DMS114 treated with DMSO at 0.1 percent for 48 hours (cell line): ENCODE results near the gene ME1.
A peak's percentile ranks its signal among the peaks of the same experiment; 100 is the strongest.
"Not testable (repeated sequence)": the region's sequence is repeated elsewhere in the genome, so short reads cannot be mapped to it uniquely, and the experiment has no call there.

Experiments
- DNase-seq: peaks from one replicate; lab custom pipeline; 2025; ENCODE audit not compliant: unreplicated experiment; lab: John Stamatoyannopoulos, UW

Gene ME1

DNA sequence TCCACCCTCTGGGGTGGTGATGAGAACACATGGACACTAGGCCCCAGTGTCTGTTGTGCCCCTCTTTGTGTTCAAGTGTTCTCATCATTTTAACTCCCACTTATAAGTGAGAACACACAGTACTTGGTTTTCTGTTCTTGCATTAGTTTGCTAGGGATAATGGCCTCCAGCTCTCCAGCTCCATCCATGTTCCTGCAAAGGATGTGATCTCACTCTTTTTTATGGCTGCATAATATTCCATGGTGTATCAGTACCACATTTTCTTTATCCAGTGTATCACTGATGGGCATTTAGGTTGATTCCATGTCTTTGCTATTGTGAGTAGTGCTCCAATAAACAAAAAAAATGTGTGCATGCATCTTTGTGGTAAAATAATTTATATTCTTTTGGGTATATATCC, 170.3 kb downstream of the ME1 start:
- no peak for DNase-seq

DNA sequence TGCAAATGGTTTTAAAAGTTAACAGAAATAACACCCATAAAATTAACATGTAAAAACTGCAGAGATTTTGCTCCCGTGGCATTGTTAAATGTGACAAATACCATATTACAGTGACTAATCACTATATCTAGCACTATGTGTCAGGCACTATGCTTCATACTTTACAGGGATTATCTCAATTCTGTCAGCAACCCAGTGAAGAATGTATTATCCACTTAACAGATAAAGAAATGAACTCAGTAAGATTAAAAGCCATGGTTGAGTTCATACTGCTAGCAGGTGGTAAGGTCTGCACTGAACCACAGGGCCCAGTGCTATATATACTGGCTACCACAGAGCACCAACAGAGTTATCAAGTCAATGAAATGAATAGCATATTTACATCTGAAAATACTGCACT, 172.3 kb downstream of the ME1 start:
- DNase-seq = no peak

DNA sequence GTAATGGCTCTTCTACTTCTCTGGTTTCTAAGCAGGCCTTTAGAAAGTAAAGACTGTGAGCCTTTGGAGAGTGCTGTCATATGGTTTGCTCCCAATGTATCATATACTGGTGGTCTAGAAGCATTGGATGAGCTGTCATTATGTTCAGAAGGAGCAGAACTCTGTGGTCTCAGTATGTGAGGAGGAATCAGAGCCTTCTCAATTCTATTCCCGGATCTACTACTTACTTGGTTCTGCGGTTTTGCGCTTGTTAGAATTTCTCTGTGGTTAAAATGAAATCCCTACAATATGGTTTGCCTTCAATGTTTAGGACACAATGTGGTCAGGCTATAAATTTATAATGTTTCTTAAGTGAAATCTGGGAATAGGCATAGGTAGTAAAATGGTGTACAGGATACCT, 173.1 kb downstream of the ME1 start:
- DNase-seq = no peak

DNA sequence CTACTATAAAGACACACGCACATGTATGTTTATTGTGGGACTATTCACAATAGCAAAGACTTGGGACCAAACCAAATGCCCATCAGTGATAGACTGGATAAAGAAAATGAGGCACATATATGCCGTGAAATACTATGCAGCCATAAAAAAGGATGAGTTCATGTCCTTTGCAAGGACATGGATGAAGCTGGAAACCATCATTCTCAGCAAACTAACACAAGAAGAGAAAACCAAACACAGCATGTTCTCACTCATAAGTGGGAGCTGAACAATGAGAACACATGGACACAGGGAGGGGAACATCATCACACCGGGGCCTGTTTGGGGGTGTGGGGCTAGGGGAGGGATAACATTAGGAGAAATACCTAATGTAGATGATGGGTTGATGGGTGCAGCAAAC, 174.1 kb downstream of the ME1 start:
- not testable (repeated sequence) for DNase-seq

DNA sequence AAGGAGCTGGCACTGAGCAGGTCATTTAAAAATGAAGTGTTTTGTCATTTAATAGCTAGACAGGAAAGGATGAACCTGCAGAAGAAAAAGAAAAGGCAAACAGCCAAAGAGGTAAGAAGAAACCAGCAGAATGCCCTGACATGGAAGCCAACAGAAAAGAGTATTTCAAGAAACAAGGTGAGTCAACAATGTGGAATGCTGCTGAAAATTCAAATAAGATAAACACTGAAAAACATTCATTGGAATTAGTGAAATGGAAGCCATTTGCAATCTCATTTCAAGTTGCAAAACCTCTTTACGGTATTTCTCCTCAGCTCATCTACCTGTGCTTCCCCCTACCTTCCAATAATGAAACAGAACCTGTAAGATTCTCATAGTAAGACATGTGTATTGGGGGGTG, 178.1 kb downstream of the ME1 start:
- DNase-seq = no peak

DNA sequence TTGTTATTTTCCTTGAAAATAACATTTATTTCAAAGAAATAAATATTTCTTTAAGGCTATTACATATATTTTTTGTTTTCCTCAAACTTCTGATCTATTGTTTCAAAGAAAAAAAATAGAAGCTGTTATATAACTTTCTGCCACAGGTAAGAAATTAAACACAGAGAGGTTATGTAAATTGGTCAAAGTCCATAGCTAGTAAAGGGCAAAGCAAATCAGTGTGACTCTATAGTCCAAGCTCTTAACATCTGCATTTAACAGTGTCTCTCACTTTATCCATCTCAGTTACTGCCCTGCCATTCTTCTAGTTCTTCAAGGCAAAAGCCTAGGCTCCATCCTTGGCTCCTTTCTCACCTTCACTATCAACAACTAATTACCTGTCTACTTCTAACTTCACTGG, 180.6 kb downstream of the ME1 start:
- DNase-seq = no peak

DNA sequence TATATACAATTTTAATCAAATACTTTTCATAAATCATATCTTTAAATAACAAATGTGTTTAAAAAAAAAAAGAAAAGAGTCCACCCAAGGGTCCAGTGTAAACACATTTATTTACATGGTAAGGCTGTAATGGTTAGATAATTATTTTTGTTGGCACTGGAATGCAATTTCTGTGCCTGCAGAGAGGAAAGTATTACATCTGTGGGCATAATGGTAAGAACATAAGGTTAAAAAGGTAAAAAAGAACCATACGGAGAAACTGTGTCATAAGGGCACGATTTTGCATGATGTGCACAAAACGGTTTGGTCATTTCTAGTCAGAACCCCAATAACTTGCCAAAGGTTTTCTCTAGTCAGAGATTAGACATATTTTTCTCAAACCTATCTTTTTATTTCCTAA, 183.4 kb downstream of the ME1 start:
- no peak for DNase-seq

DNA sequence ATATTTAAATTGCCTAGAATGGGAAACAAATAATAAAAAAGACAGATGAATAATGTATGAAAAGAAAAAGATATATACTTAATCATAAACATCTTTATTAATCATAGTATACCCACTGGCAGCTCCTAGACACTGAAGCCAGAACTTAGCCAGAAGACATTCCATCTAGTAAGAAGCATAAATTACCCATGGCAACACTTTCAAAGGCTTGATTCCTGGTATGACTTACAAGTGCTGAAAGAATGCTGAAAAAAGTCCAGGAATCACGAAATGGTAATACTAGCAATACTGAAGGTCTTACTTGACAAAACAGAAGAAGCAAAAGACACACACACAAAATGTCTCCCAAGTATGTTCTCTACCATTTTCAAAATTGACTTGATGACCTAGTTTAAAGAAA, 199.7 kb downstream of the ME1 start:
- no peak for DNase-seq

DNA sequence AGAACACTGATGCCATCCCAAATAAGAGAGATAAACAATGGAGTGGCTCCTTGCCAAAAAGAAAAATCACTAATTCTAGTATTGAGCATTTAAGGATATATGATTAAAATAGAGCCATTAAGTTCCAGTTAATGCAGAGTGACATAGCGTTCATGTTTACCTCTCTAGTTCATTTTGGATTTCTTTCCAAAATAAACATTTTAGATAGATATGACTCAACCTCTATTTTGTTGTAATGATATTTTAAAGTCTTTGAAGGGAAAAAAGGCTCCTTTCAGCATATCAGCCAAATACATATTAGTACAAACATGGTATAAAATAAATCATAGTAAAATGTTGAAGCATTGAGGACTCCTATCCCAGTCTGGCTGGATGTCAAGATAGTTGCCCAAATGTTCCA, 204.3 kb downstream of the ME1 start:
- DNase-seq = no peak

DNA sequence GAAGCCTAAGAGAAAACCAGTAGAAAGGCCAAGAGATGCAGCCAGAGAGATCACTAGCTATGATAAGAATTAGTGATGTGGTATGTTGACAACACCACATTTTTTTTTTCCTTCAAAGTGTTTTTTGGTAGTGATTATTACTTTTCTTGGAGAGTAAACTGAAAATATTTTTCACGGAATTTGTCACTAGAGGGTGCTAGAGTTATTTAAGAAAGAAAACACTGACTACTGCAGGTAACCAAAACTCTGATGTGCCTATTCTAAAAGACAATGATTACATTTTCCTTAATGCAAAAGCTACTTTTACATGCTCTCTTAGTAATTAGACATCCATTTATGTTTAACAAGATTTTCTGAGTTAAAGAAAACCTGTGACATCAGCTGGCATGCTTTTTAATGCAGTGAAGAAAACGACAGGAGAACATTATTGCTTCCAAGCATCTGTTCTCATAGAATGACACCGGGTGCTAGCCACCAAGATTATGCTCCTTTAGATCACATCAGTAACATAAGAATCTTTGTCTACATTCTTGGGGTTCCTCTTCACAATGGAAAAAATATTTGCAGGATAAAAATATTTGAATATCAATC, 208.9 kb downstream of the ME1 start:
- peak; percentile 25 for DNase-seq

DNA sequence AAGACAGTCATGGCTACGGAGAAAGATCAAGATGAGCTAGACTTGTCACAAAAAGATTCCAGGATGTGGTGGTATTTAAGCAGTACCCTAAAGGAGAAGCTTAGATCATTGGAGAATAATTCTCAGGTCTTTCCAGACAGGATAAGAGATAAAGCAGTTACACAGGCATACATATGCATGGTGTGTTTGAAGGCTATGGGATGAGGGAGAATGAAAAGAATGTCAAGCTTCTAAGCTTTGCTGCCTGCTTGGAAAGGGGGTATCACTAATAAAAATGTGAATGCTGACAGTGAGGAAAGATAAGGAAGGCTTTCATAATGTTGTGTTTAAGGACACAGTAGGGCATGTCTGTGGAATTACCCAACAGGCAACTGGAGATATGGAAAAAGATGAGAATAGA, 209.6 kb downstream of the ME1 start:
- no peak for DNase-seq

DNA sequence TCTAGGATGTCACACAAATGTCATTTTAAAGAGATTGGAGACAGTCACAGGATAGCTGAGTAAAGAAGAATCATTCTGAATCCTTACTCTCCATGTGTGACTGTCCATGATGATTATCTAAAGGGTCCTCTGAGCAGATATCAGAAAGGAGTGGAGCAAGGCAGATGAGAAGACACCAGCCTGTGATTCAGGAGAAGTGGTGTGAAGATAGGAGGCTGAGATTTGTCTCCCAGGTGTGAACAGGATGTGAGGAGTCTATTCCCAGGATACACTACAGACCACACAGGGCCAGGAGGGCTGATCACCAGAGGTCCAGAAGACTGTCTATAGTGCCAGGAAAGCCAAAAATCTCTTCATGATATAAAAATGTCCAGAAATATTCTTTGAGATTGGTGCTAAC, 210.7 kb downstream of the ME1 start:
- DNase-seq = no peak

DNA sequence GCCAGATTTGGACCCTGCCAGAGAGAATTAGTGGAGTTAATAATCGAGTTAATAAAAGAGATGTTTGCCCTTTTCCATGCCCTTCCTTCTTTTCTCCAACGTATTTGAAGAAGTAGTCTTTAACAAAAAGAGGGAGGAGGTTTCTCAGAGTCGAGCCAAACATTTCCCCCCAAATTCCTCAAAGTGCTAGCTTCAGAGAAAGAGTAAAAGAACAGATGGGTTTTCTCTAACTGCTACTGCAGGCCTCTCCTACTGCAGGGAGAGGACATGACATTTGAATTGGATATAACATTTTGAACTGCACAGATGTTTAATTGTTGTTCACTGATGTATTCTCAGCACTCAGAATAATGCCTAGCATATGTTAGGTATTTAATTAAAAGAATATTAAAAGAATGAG, 212.2 kb downstream of the ME1 start:
- DNase-seq = no peak

DNA sequence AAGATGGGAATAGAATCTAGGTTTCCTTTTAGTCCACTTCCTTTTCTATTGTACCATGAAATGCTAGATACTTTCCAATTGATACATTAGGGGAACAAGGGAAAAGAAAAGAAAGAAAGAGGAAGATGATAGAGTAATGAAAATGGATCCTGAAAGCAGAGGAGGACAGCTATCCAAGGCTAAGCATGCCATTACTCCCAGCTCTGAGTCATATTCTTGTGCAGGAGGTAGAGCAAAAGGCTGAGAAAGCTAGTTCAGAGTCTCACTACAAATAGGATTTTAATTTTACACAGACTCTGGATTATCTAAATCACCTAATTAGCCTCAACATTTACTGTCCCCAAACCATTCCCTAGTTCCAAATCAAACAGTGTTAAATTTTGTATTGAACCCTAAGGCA, 214.0 kb downstream of the ME1 start:
- no peak for DNase-seq

DNA sequence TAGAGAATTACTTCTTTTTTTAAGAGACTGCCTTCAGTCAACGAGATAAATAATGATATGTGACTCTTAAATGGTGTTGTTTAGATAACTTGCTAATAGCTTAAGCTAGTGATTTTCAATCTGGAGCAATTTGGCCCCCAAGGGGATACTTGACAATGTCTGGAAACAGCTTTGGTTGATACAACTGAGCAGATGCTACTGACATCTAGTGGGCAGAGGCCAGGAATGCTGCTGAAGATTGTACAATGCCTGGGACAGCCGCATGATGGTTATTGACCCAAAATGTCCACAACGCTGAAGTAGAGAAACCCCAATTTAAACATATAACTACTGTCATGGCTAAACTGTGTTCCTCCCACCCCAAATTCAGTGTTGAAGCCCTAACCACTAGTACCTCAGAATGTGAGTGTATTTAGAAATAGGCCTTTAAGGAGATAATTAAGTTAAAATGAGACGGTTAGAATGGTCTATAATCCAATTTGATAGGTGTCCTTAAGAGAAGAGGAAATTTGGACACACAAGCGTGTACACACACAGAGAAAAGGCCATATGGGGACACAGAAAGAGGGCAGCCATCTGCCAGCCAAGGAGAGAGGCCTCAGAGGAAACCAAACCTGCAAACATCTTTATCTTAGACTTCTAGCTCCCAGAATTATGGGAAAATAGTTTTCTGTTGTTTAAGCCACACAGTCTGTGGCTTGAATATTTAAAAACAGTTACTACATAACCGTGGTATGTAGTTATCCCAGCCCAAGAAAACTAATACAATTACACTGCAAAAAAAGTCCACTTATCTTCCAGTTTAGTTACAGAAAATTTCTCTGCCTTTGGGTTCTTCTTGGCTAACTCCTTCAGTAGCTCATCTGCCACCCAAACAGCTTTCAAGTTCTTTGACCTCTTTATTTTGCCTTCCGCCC, 215.5 kb downstream of the ME1 start:
- DNase-seq = peak; percentile 62

DNA sequence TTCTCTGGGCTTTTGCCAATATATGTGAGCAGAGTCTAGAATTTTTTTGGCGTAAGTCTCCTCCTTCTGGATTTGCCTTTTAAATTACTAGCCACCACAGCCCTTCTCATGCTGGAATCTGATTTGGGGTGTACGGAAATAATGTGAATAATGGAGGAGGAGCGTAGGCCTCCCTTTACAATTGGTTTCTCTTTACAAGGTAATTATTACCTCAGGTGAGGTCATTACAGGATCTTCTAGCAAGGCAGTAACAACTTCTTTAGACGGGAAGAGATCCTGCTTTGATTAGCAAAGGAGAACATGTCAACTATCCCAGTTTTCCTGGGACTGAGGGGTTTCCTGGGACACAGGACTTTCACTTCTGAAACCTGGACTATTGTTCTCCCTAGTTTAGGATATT, 228.8 kb downstream of the ME1 start:
- DNase-seq = no peak

DNA sequence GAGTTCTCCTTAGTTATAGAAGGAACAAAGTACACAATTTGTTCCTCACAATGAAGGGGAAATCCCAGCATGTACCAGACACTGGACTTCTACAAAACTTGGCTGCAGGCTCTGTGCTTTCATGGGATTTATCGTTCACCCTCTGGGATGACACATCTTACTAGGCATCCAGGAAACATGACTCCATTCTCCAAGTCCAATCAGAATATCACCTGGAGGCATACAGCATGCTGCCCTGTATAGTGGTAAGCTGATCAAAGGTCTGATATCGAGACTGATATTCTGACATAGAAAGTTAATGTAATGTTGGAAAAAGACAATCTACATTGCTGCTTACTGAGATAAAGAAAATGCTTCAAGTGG, 231.0 kb downstream of the ME1 start:
- DNase-seq = no peak

DNA sequence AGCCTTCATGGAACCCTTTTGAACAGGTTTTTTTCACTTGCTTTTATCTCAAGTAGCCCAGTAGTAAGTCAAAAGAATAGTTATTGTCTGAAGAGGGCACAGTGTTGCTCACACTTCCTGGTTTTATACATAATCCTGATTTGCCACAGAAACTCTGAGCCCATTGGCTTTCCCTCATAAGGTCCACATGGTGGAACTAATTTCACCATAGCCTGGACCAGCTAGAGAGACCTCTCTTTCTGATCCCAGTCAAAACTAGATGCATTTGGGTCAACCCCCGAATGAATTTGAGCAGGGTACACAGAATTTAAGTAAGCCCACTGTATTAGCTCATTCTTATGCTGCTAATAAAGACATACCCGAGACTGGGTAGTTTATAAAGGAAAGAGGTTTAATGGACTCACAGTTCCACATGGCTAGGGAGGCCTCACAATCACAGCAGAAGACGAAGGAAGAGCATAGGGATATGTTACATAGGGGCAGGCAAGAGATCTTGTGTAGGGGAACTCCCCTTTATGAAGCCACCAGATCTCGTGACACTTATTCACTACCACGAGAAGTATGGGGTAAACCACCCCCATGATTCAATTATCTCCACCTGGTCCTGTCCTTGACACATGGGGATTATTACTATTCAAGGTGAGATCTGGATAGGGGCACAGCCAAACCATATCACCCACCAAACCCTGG, 231.5 kb downstream of the ME1 start:
- DNase-seq = no peak

DNA sequence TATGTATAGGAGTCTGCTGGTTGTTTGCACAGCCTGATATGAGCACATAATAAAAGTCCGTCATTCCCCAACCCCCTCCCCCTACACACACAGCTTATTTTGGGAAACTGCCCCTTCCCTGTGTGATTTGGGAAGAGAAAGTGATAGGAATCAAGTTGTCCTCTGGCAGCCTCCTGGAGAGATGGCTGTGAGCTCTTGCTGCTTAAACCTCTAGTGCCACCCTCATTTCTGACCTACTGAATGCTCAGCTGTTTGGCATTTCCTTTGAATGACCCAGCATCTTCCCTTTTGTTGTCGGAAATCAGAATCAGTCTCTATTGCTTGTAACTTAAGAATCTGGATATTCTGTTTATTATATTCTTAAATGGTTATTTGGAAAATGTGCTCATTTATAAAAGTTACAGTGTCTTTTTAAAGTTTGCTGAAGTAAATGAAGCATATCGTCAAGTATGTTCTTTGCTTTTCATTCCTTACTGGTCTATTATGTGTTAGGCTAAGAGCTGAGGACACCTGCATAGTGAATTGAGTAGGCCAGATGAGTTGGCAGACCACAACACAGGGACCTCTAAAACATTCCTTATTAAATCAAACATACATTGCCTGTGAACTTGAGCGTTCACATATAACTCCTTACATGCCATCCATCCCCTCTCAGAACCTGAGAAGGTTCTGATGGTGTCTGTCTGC, 232.2 kb downstream of the ME1 start:
- no peak for DNase-seq

DNA sequence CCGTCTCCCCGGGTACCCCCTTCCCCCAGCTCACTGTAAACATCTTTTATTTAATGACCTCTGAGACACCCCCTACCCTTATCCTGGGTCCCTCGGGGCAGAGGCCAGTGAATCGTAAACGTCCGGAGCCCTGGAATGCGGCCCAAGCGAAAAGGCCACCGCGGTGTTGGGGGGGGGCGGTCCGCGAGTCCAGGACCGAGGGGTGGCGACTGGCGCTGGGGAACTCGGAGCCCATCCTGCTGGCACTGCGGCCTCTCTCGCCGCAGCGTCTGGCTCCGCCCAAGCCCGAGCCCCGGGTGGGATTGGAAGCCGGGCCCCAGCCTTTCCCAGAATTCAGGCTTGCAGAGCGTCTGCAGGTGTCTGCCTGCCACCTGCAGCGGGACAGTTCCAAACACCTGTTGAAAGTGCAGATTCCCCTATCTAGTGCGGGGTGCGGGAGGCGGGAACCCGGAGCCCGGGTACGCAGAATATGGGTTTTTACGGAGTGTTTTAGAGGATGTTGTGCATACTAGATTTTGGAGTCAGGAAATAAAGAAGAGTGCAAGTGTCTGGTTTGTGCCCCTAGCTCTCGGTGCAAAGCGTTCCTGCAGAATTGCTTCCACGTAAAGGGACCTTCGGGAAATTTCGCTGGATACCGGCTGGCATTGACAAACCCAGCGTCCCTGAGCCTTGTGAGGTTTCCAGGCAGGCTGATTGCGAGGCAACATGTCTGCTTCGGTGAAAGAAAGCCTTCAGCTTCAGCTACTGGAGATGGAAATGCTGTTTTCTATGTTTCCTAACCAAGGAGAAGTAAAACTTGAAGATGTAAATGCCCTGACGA, 236.9 kb downstream of the ME1 start:
- peak; percentile 5 for DNase-seq
